ENCODE measurements around the gene RTRAF. TPM values are rescaled to one million over a fixed set of nuclear protein-coding genes. Genes with fewer than 3 reads are reported as not detected.

Gene RTRAF
- total RNA-seq, 2 experiments from 2014 or later: 232 to 254 TPM

Other genes starting within 250 kb of the RTRAF start
- gene GNG2, start 128.9 kb upstream of the RTRAF start, total RNA-seq: 100 to 1,000 TPM; 133 to 136 TPM
- not detected for gene NID2, start 79.5 kb downstream of the RTRAF start, total RNA-seq